Measurements from ENCODE around the gene ERRFI1. TPM values are rescaled to one million over a fixed set of nuclear protein-coding genes. Genes with fewer than 3 reads are reported as not detected.

The ERRFI1 gene
- total and polyA plus RNA-seq, 4 donors: 60.7 to 424 (median 106) TPM

DNA sequence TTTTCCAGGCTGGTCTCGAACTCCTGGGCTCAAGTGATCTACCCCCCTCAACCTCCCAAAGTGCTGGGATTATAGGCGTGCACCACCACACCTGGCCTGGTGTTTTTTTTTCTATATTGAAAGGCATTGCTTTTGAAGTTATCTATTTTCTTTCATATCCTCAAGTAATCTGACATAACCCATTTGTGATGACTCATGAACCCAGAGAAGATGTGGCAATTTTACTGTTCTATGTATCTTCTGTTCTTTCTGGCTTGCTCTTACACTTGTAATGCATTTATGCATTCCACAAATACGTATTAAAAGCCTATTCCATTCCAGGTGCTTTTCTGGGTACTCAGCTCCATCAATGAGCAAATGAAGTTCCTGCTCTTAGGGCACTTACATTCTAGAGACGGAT is 29.9 kb upstream of the ERRFI1 start (continued):
- TF ChIP-seq, protein P1, sequence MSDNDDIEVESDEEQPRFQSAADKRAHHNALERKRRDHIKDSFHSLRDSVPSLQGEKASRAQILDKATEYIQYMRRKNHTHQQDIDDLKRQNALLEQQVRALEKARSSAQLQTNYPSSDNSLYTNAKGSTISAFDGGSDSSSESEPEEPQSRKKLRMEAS (IDR thresholded peaks at IDR 0.05): no peak
- no peak for TF ChIP-seq EGR1 (IDR thresholded peaks at IDR 0.05; ENCODE audit: low read depth in 2 of 2)
- no peak for TF ChIP-seq FOXA2 (IDR thresholded peaks at IDR 0.05)

DNA sequence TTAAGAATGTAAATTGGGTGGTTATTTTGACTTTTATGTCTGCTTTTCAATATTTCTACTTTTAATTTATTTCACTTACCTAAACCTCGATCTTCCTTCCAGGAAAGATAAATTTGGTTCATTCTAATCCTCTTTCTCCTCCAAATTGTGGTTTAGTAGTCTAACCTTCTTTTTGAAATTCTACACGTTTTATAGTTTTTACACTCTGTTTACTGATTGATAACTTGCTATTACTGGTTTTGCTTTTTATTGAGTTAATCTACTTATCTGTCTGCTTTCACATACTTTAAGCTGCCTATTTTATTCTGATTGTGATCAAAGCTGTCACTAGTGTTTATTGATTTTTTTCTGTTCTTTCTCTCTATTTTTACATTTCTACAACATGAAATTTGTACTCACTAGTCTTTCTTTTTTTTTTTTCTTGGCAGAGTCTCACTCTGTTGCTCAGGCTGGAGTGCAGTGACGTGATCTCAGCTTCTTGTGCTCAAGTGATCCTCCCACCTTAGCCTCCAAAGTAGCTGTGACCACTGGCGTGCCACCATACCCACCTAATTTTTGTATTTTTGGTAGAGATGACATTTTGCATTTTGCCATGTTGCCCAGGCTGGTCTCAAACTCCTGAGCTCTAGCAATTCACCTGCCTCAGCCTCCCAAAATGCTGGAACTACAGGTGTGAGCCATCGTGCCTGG is 27.9 kb upstream of the ERRFI1 start:
- 69% methylated on average over 5 of the region's 5 CpGs for WGBS
- H3K9ac ChIP-seq (ENCODE audit: low read depth in 1 of 2, low read length in 2 of 2): no peak overlapping the region
- H3K27me3 ChIP-seq (ENCODE audit: control insufficient read depth in 4 of 4, insufficient read depth in 4 of 4, low read length in 3 of 4): no peaks in the 10 kb centered on the region
- no peak for DNase-seq (ENCODE audit: low spot score)
- no peaks in the 10 kb centered on the region for H3K36me3 ChIP-seq (ENCODE audit: control insufficient read depth in 4 of 4, insufficient read depth in 3 of 4, low read depth in 1 of 4, low read length in 3 of 4)
- no peaks in the 10 kb centered on the region for H3K4me1 ChIP-seq (ENCODE audit: control insufficient read depth in 4 of 4, insufficient read depth in 4 of 4, low read length in 3 of 4)
- no peak for TF ChIP-seq FOXA1 (IDR thresholded peaks at IDR 0.05)
- TF ChIP-seq HNF4G (IDR thresholded peaks at IDR 0.05): no peak
- TF ChIP-seq RAD21 (IDR thresholded peaks at IDR 0.05): no peak
- TF ChIP-seq HNF4A (conservative IDR thresholded peaks at IDR 0.05): no peak
- TF ChIP-seq NR2F2 (IDR thresholded peaks at IDR 0.05): no peak
- TF ChIP-seq, protein P2, sequence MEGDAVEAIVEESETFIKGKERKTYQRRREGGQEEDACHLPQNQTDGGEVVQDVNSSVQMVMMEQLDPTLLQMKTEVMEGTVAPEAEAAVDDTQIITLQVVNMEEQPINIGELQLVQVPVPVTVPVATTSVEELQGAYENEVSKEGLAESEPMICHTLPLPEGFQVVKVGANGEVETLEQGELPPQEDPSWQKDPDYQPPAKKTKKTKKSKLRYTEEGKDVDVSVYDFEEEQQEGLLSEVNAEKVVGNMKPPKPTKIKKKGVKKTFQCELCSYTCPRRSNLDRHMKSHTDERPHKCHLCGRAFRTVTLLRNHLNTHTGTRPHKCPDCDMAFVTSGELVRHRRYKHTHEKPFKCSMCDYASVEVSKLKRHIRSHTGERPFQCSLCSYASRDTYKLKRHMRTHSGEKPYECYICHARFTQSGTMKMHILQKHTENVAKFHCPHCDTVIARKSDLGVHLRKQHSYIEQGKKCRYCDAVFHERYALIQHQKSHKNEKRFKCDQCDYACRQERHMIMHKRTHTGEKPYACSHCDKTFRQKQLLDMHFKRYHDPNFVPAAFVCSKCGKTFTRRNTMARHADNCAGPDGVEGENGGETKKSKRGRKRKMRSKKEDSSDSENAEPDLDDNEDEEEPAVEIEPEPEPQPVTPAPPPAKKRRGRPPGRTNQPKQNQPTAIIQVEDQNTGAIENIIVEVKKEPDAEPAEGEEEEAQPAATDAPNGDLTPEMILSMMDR (IDR thresholded peaks at IDR 0.05; ENCODE audit: low read depth, low read length, missing input control): no peak
- TF ChIP-seq, protein P1 (IDR thresholded peaks at IDR 0.05): no peak
- no peak for TF ChIP-seq FOXA2 (IDR thresholded peaks at IDR 0.05)
- TF ChIP-seq, protein P3, sequence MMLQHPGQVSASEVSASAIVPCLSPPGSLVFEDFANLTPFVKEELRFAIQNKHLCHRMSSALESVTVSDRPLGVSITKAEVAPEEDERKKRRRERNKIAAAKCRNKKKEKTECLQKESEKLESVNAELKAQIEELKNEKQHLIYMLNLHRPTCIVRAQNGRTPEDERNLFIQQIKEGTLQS (IDR thresholded peaks at IDR 0.05): no peak
- TF ChIP-seq, protein P4, sequence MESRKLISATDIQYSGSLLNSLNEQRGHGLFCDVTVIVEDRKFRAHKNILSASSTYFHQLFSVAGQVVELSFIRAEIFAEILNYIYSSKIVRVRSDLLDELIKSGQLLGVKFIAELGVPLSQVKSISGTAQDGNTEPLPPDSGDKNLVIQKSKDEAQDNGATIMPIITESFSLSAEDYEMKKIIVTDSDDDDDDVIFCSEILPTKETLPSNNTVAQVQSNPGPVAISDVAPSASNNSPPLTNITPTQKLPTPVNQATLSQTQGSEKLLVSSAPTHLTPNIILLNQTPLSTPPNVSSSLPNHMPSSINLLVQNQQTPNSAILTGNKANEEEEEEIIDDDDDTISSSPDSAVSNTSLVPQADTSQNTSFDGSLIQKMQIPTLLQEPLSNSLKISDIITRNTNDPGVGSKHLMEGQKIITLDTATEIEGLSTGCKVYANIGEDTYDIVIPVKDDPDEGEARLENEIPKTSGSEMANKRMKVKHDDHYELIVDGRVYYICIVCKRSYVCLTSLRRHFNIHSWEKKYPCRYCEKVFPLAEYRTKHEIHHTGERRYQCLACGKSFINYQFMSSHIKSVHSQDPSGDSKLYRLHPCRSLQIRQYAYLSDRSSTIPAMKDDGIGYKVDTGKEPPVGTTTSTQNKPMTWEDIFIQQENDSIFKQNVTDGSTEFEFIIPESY (IDR thresholded peaks at IDR 0.05): no peak
- TF ChIP-seq EGR1 (IDR thresholded peaks at IDR 0.05; ENCODE audit: low read depth in 2 of 2): no peak
- TF ChIP-seq, protein P5, sequence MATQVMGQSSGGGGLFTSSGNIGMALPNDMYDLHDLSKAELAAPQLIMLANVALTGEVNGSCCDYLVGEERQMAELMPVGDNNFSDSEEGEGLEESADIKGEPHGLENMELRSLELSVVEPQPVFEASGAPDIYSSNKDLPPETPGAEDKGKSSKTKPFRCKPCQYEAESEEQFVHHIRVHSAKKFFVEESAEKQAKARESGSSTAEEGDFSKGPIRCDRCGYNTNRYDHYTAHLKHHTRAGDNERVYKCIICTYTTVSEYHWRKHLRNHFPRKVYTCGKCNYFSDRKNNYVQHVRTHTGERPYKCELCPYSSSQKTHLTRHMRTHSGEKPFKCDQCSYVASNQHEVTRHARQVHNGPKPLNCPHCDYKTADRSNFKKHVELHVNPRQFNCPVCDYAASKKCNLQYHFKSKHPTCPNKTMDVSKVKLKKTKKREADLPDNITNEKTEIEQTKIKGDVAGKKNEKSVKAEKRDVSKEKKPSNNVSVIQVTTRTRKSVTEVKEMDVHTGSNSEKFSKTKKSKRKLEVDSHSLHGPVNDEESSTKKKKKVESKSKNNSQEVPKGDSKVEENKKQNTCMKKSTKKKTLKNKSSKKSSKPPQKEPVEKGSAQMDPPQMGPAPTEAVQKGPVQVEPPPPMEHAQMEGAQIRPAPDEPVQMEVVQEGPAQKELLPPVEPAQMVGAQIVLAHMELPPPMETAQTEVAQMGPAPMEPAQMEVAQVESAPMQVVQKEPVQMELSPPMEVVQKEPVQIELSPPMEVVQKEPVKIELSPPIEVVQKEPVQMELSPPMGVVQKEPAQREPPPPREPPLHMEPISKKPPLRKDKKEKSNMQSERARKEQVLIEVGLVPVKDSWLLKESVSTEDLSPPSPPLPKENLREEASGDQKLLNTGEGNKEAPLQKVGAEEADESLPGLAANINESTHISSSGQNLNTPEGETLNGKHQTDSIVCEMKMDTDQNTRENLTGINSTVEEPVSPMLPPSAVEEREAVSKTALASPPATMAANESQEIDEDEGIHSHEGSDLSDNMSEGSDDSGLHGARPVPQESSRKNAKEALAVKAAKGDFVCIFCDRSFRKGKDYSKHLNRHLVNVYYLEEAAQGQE (IDR thresholded peaks at IDR 0.05): no peak
- no peak for TF ChIP-seq RXRA (IDR thresholded peaks at IDR 0.05)
- no peak for TF ChIP-seq TAF1 (conservative IDR thresholded peaks at IDR 0.05)
- no peak for TF ChIP-seq SP1 (IDR thresholded peaks at IDR 0.05)
- TF ChIP-seq GABPA (IDR thresholded peaks at IDR 0.05 in 1 of 2, conservative IDR thresholded peaks at IDR 0.05 in 1 of 2): no peak
- TF ChIP-seq YY1 (IDR thresholded peaks at IDR 0.05): no peak
- H3K4me3 ChIP-seq (ENCODE audit: low read depth in 1 of 3, low read length in 3 of 3): no peak overlapping the region
- H3K27ac ChIP-seq (ENCODE audit: low read depth in 1 of 2, low read length in 2 of 2): no peak overlapping the region
- no peaks in the 10 kb centered on the region for H3K9me3 ChIP-seq (ENCODE audit: control insufficient read depth in 4 of 4, low read length in 3 of 4)

Data from liver (tissue), 9 donors.